ENCODE measurements around the gene TMEM164.

The TMEM164 gene

GRCh38 chrX:110015915-110016314 lies 13.0 kb downstream of the TMEM164 start:
- peaks cover 0 to 7% of the 10 kb centered on the region in 2 donors for H3K4me1 ChIP-seq (ENCODE audit: control insufficient read depth in 2 of 2, insufficient read depth in 2 of 2, low read length in 2 of 2)

GRCh38 chrX:110020536-110020935 lies 17.6 kb downstream of the TMEM164 start:
- Histone ChIP-seq H3K27ac (ENCODE audit: low read depth in 2 of 2, low read length in 2 of 2) (no peak overlapping the region), H3K36me3 (ENCODE audit: control insufficient read depth in 2 of 2, insufficient read depth in 2 of 2, low read length in 2 of 2) (peaks cover 0 to 2% of the 10 kb centered on the region in 2 donors), H3K4me3 (ENCODE audit: low read length in 2 of 2) (no peak overlapping the region), H3K9me3 (ENCODE audit: control insufficient read depth in 2 of 2, low read length in 2 of 2) (no peaks in the 10 kb centered on the region), H3K4me1 (ENCODE audit: control insufficient read depth in 2 of 2, insufficient read depth in 2 of 2, low read length in 2 of 2) (peaks cover 4 to 9% of the 10 kb centered on the region in 2 donors), H3K9ac (ENCODE audit: low read depth in 1 of 2, low read length in 2 of 2) (no peak overlapping the region), H3K27me3 (ENCODE audit: control insufficient read depth in 2 of 2, insufficient read depth in 2 of 2, low read length in 2 of 2) (peaks cover 0 to 2% of the 10 kb centered on the region in 2 donors)

More at GRCh38 chrX:110015915-110016314, 13.0 kb downstream of the TMEM164 start:
- Histone ChIP-seq H3K9me3 (ENCODE audit: control insufficient read depth in 2 of 2, low read length in 2 of 2) (no peaks in the 10 kb centered on the region), H3K27ac (ENCODE audit: low read depth in 2 of 2, low read length in 2 of 2) (no peak overlapping the region), H3K4me3 (ENCODE audit: low read length in 2 of 2) (no peak overlapping the region), H3K36me3 (ENCODE audit: control insufficient read depth in 2 of 2, insufficient read depth in 2 of 2, low read length in 2 of 2) (peaks cover 0 to 2% of the 10 kb centered on the region in 2 donors), H3K9ac (ENCODE audit: low read depth in 1 of 2, low read length in 2 of 2) (no peak overlapping the region), H3K27me3 (ENCODE audit: control insufficient read depth in 2 of 2, insufficient read depth in 2 of 2, low read length in 2 of 2) (no peaks in the 10 kb centered on the region)

DNA sequence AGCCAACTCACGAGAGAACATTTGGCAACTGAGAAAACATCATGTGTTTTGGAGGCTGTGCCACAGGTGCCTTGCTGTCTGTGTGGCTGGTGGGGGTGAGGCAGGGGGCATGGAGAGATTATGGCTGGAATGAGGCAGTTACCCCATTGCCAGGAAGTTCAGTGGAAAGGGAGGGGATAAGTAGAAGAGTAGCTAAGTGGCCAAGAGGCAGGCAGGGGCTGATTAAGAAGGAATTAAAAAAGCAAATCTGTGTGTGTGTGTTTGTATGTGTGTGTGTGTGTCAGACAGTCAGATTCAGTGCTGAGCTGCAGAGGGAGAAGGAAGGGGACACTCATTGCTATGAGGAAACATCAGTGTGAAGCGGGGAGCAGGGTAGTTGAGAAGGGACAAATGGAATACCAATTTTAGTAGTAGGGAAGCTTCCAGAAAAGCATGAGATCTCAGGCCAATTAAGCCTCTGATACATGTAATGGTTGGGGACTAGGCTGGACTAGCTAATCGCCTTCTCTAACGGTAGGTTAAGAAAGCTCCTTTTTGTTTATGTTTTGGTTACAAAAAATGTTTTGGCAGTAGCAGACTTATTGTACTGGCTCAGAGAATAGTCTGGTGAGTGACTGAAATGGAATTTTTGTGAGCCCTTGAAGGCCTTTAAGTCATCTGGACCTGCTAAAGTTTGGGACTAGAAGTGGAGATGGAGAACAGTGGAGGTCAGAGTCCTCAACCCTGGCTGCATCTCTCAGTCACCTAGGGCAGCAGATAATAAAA lies 18.5 kb downstream of the TMEM164 start:
- peaks cover 0 to 2% of the 10 kb centered on the region in 2 donors for H3K36me3 ChIP-seq (ENCODE audit: control insufficient read depth in 2 of 2, insufficient read depth in 2 of 2, low read length in 2 of 2)
- peaks cover 0 to 2% of the 10 kb centered on the region in 2 donors for H3K27me3 ChIP-seq (ENCODE audit: control insufficient read depth in 2 of 2, insufficient read depth in 2 of 2, low read length in 2 of 2)
- H3K4me1 ChIP-seq (ENCODE audit: control insufficient read depth in 2 of 2, insufficient read depth in 2 of 2, low read length in 2 of 2), result peaks cover 6 to 14% of the 10 kb centered on the region in 2 donors
- no peaks in the 10 kb centered on the region for H3K9me3 ChIP-seq (ENCODE audit: control insufficient read depth in 2 of 2, low read length in 2 of 2)
- H3K4me3 ChIP-seq (ENCODE audit: low read length in 2 of 2), result no peak overlapping the region
- no peak overlapping the region for H3K27ac ChIP-seq (ENCODE audit: low read depth in 2 of 2, low read length in 2 of 2)
- no peak overlapping the region for H3K9ac ChIP-seq (ENCODE audit: low read depth in 1 of 2, low read length in 2 of 2)

- Histone ChIP-seq H3K4me3 (ENCODE audit: low read length in 2 of 2) (no peak overlapping the region), H3K9me3 (ENCODE audit: control insufficient read depth in 2 of 2, low read length in 2 of 2) (no peaks in the 10 kb centered on the region), H3K36me3 (ENCODE audit: control insufficient read depth in 2 of 2, insufficient read depth in 2 of 2, low read length in 2 of 2) (peaks cover 0 to under 1% of the 10 kb centered on the region in 2 donors), H3K4me1 (ENCODE audit: control insufficient read depth in 2 of 2, insufficient read depth in 2 of 2, low read length in 2 of 2) (peaks cover 6 to 17% of the 10 kb centered on the region in 2 donors), H3K27ac (ENCODE audit: low read depth in 2 of 2, low read length in 2 of 2) (peak overlapping the region in 1 of 2 donors; percentile 10), H3K27me3 (ENCODE audit: control insufficient read depth in 2 of 2, insufficient read depth in 2 of 2, low read length in 2 of 2) (peaks cover 0 to 2% of the 10 kb centered on the region in 2 donors), H3K9ac (ENCODE audit: low read depth in 1 of 2, low read length in 2 of 2) (no peak overlapping the region)
Observed at GRCh38 chrX:110022599-110023448, 19.9 kb downstream of the TMEM164 start.

DNA sequence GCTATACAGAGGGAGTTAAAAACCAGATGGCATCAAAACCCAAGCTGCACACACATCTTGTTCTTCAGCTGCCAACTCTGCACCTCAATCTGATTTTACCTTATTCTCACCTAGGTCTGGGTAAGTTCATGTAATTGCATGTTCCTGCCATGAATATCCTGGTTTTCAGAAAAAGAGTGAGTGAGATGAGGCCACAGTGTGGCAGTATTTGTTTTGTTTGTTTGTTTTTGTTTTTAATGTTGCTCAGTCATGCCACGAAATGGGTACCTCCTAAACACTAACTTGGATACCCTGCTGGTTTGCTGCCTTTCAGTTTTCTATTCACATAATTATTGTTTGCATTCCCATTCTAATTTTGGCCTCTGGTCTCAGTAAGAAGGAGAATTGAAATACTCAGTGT lies 22.5 kb downstream of the TMEM164 start:
- H3K4me3 ChIP-seq (ENCODE audit: low read length in 2 of 2), result no peak overlapping the region
- H3K27me3 ChIP-seq (ENCODE audit: control insufficient read depth in 2 of 2, insufficient read depth in 2 of 2, low read length in 2 of 2), result peaks cover 0 to 2% of the 10 kb centered on the region in 2 donors
- no peaks in the 10 kb centered on the region for H3K36me3 ChIP-seq (ENCODE audit: control insufficient read depth in 2 of 2, insufficient read depth in 2 of 2, low read length in 2 of 2)
- peaks cover 6 to 12% of the 10 kb centered on the region in 2 donors for H3K4me1 ChIP-seq (ENCODE audit: control insufficient read depth in 2 of 2, insufficient read depth in 2 of 2, low read length in 2 of 2)
- no peaks in the 10 kb centered on the region for H3K9me3 ChIP-seq (ENCODE audit: control insufficient read depth in 2 of 2, low read length in 2 of 2)
- no peak overlapping the region for H3K9ac ChIP-seq (ENCODE audit: low read depth in 1 of 2, low read length in 2 of 2)
- H3K27ac ChIP-seq (ENCODE audit: low read depth in 2 of 2, low read length in 2 of 2), result peak overlapping the region; percentile 56 to 84

- H3K36me3 ChIP-seq (ENCODE audit: control insufficient read depth in 2 of 2, insufficient read depth in 2 of 2, low read length in 2 of 2), result no peaks in the 10 kb centered on the region
- peak overlapping the region in 1 of 2 donors; percentile 20 for H3K4me3 ChIP-seq (ENCODE audit: low read length in 2 of 2)
- H3K27me3 ChIP-seq (ENCODE audit: control insufficient read depth in 2 of 2, insufficient read depth in 2 of 2, low read length in 2 of 2), result peaks cover 0 to 2% of the 10 kb centered on the region in 2 donors
- H3K9ac ChIP-seq (ENCODE audit: low read depth in 1 of 2, low read length in 2 of 2), result peak overlapping the region in 1 of 2 donors; percentile 37
- peaks cover 6 to 10% of the 10 kb centered on the region in 2 donors for H3K4me1 ChIP-seq (ENCODE audit: control insufficient read depth in 2 of 2, insufficient read depth in 2 of 2, low read length in 2 of 2)
- H3K27ac ChIP-seq (ENCODE audit: low read depth in 2 of 2, low read length in 2 of 2), result peak overlapping the region; percentile 84 to 87
- no peaks in the 10 kb centered on the region for H3K9me3 ChIP-seq (ENCODE audit: control insufficient read depth in 2 of 2, low read length in 2 of 2)
Observed at GRCh38 chrX:110026099-110026844, 23.4 kb downstream of the TMEM164 start.

- Histone ChIP-seq H3K9me3 (ENCODE audit: control insufficient read depth in 2 of 2, low read length in 2 of 2) (no peaks in the 10 kb centered on the region), H3K36me3 (ENCODE audit: control insufficient read depth in 2 of 2, insufficient read depth in 2 of 2, low read length in 2 of 2) (no peaks in the 10 kb centered on the region), H3K27me3 (ENCODE audit: control insufficient read depth in 2 of 2, insufficient read depth in 2 of 2, low read length in 2 of 2) (peaks cover 0 to 2% of the 10 kb centered on the region in 2 donors)
Observed at GRCh38 chrX:110032534-110033147, 29.7 kb downstream of the TMEM164 start.

GRCh38 chrX:110034036-110034435 lies 31.1 kb downstream of the TMEM164 start:
- Histone ChIP-seq H3K9me3 (ENCODE audit: control insufficient read depth in 2 of 2, low read length in 2 of 2) (no peaks in the 10 kb centered on the region), H3K9ac (ENCODE audit: low read depth in 1 of 2, low read length in 2 of 2) (no peak overlapping the region), H3K4me3 (ENCODE audit: low read length in 2 of 2) (no peak overlapping the region), H3K27me3 (ENCODE audit: control insufficient read depth in 2 of 2, insufficient read depth in 2 of 2, low read length in 2 of 2) (peaks cover 0 to 3% of the 10 kb centered on the region in 2 donors), H3K27ac (ENCODE audit: low read depth in 2 of 2, low read length in 2 of 2) (no peak overlapping the region), H3K36me3 (ENCODE audit: control insufficient read depth in 2 of 2, insufficient read depth in 2 of 2, low read length in 2 of 2) (no peaks in the 10 kb centered on the region), H3K4me1 (ENCODE audit: control insufficient read depth in 2 of 2, insufficient read depth in 2 of 2, low read length in 2 of 2) (no peaks in the 10 kb centered on the region)

More at GRCh38 chrX:110032534-110033147, 29.7 kb downstream of the TMEM164 start:
- no peak overlapping the region for H3K4me3 ChIP-seq (ENCODE audit: low read length in 2 of 2)
- no peaks in the 10 kb centered on the region for H3K4me1 ChIP-seq (ENCODE audit: control insufficient read depth in 2 of 2, insufficient read depth in 2 of 2, low read length in 2 of 2)
- no peak overlapping the region for H3K9ac ChIP-seq (ENCODE audit: low read depth in 1 of 2, low read length in 2 of 2)
- H3K27ac ChIP-seq (ENCODE audit: low read depth in 2 of 2, low read length in 2 of 2), result no peak overlapping the region

GRCh38 chrX:110036162-110037033 lies 33.5 kb downstream of the TMEM164 start:
- Histone ChIP-seq H3K9ac (ENCODE audit: low read depth in 1 of 2, low read length in 2 of 2) (no peak overlapping the region), H3K27me3 (ENCODE audit: control insufficient read depth in 2 of 2, insufficient read depth in 2 of 2, low read length in 2 of 2) (peaks cover 0 to 7% of the 10 kb centered on the region in 2 donors), H3K36me3 (ENCODE audit: control insufficient read depth in 2 of 2, insufficient read depth in 2 of 2, low read length in 2 of 2) (no peaks in the 10 kb centered on the region), H3K4me1 (ENCODE audit: control insufficient read depth in 2 of 2, insufficient read depth in 2 of 2, low read length in 2 of 2) (no peaks in the 10 kb centered on the region), H3K4me3 (ENCODE audit: low read length in 2 of 2) (no peak overlapping the region), H3K27ac (ENCODE audit: low read depth in 2 of 2, low read length in 2 of 2) (no peak overlapping the region), H3K9me3 (ENCODE audit: control insufficient read depth in 2 of 2, low read length in 2 of 2) (no peaks in the 10 kb centered on the region)
